Calu3 (cell line): ENCODE results near the gene PLSCR4. TPM values are rescaled to one million over a fixed set of nuclear protein-coding genes. Genes with fewer than 3 reads are reported as not detected.

ENCODE experiments used
- BruUV-seq: library from RNA; stranded (reverse); fragments of 400-500 nt; replicated peaks from 2 replicates; lab custom pipeline; 2021; lab: Mats Ljungman, UMichigan
- CTCF ChIA-PET: fragments of 300-600 bp; sonication (Branson Sonifier 250); formaldehyde crosslinking; loops from one replicate; lab custom pipeline; 2022; ENCODE audit warnings: antibody characterized with exemption; lab: Charles Lee
- DNase-seq: peaks from one replicate; pipeline ENCODE4 v3.0.0; 2022
- H3K27ac Mint-ChIP-seq: one replicate; pipeline ENCODE4 v1.8.0; 2022; ENCODE audit warnings: mixed read lengths; ENCODE audit not compliant: unreplicated experiment
- H3K27me3 Mint-ChIP-seq: one replicate; pipeline ENCODE4 v1.8.0; 2022; ENCODE audit warnings: mixed read lengths; ENCODE audit not compliant: unreplicated experiment
- H3K36me3 Mint-ChIP-seq: one replicate; pipeline ENCODE4 v1.8.0; 2022; ENCODE audit warnings: mild to moderate bottlenecking, moderate library complexity, mixed read lengths; ENCODE audit not compliant: insufficient read depth, unreplicated experiment
- H3K4me1 Mint-ChIP-seq: one replicate; pipeline ENCODE4 v1.8.0; 2022; ENCODE audit warnings: mild to moderate bottlenecking, low read depth, mixed read lengths; ENCODE audit not compliant: unreplicated experiment
- H3K4me3 Mint-ChIP-seq: one replicate; pipeline ENCODE4 v1.8.0; 2022; ENCODE audit warnings: mild to moderate bottlenecking, low read depth, moderate library complexity, mixed read lengths; ENCODE audit not compliant: unreplicated experiment
- H3K9me3 Mint-ChIP-seq: one replicate; pipeline ENCODE4 v1.8.0; 2022; ENCODE audit warnings: low read depth, mixed read lengths; ENCODE audit not compliant: unreplicated experiment
- intact Hi-C: fragments of 100-400 bp; cut with micrococcal nuclease; formaldehyde crosslinking; loops from one replicate; pipeline ENCODE4 v1.10.0; 2022; ENCODE audit not compliant: unreplicated experiment
- total RNA-seq: library from RNA; stranded (reverse); gene quantifications from 2 replicates; pipeline ENCODE4 v1.2.3, GENCODE V29; 2022
- TF ChIP-seq, protein P1 (sequence below): fragments of 200-600 bp; IDR thresholded peaks from one replicate; pipeline ENCODE4 v1.8.0; 2022; ENCODE audit warnings: antibody characterized with exemption; ENCODE audit not compliant: unreplicated experiment

PLSCR4 gene
- total RNA-seq, 1 experiment from 2014 or later, result 10.2 TPM

DNA sequence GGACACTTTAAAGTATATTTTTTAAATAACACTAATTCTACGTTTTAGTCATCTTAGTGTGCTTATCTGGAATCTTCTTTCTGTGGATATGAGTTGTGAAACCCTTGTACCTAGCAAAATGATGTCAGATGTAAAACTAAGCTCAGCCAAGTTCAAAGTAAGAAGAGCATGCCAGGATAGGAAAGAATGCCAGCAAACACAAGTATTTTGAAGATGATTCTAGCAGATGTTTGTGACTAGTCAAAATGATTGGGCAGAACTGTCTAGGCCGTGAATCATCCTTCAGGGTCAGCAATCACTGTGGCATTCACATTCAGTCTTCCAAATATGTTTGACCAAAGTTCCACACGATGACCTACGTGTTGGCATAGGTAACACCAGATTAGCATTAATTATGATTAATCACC is 84.5 kb downstream of the PLSCR4 start:
- Mint-ChIP-seq H3K4me3 (no peak overlapping the region), H3K9me3 (peaks cover 2% of the 10 kb centered on the region), H3K36me3 (peaks cover 23% of the 10 kb centered on the region), H3K27ac (no peak overlapping the region), H3K27me3 (no peaks in the 10 kb centered on the region), H3K4me1 (peaks cover 34% of the 10 kb centered on the region)
- DNase-seq, result no peak
- TF ChIP-seq, protein P1, sequence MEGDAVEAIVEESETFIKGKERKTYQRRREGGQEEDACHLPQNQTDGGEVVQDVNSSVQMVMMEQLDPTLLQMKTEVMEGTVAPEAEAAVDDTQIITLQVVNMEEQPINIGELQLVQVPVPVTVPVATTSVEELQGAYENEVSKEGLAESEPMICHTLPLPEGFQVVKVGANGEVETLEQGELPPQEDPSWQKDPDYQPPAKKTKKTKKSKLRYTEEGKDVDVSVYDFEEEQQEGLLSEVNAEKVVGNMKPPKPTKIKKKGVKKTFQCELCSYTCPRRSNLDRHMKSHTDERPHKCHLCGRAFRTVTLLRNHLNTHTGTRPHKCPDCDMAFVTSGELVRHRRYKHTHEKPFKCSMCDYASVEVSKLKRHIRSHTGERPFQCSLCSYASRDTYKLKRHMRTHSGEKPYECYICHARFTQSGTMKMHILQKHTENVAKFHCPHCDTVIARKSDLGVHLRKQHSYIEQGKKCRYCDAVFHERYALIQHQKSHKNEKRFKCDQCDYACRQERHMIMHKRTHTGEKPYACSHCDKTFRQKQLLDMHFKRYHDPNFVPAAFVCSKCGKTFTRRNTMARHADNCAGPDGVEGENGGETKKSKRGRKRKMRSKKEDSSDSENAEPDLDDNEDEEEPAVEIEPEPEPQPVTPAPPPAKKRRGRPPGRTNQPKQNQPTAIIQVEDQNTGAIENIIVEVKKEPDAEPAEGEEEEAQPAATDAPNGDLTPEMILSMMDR, result no peak
- CTCF ChIA-PET, result interaction anchor here (0.7 to 2.6 kb wide), 9 partner anchors 8 to 662 kb away, joined by 3 to 10 read pairs (median 4); no protein-coding TSS in a partner anchor
- intact Hi-C loops, result loop anchor here (10.0 kb wide), 2 partner anchors 722 to 982 kb away; no protein-coding TSS in a partner anchor
- BruUV-seq, result no TSS peak

DNA sequence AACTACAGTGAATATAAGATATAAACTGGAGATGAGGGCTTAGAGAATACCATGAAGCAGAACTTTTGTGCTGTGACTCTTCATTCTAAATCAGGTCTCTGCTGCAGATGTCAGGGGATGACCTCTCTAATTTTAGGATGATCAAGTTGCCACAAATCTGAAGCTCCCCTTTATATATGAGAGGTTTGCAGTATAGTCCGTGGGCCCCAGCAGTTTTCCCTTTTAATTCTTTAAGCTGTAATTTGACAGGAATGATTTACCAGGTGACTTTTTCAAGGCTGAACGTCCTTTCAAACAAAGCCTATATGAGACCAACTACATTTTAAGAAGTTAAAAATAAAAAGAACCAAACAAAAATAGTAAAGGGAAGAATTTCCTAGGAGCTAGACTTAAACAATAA is 85.0 kb downstream of the PLSCR4 start:
- BruUV-seq, result no TSS peak
- intact Hi-C loops, result loop anchor here (10.0 kb wide), 2 partner anchors 721 to 981 kb away; no protein-coding TSS in a partner anchor
- Mint-ChIP-seq H3K9me3 (peaks cover 2% of the 10 kb centered on the region), H3K36me3 (peaks cover 28% of the 10 kb centered on the region), H3K27me3 (no peaks in the 10 kb centered on the region), H3K4me1 (peaks cover 34% of the 10 kb centered on the region), H3K27ac (peak overlapping the region; percentile 87), H3K4me3 (peak overlapping the region; percentile 36)
- no peak for DNase-seq
- CTCF ChIA-PET, result interaction anchor here (1.0 to 2.6 kb wide), 5 partner anchors 9 to 411 kb away, joined by 3 to 8 read pairs (median 3); no protein-coding TSS in a partner anchor
- TF ChIP-seq, protein P1, result no peak

DNA sequence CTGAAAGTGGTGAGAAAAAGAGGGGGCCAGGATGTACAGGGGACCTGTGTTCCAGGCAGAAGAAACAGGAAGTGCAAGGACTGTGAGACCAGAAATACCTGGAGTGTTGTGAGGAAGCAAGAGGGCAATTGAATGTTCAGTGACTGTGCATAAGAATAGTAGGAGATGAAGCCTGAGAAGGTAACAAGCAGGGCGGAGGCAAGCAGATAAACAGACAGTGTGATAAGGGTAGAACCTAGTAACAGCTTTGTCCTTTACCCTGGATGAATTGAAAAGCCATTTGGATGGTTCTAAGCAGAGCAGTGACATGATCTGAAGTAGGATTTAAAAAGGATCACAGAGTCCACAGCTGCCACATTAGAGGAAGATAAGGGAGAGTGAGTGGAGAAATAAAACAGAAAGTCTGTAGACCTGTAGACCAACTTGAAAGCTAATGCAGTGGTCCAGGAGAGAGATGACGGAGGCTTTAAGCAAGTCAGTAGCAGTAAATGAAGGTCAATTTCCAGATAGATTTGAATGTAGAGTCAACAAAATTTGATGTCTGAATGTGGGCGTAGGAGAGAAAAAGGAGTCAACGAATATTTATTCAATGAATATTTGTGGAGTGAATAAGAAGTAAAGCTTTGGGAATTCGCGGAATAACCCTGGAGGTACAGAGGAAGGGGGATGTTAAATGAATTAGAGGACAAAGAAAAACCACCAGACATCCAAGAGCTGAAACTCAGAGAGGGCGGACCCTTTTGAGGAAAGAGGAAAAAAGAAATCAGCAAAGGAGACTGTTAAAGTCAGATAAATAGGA is 85.7 kb downstream of the PLSCR4 start:
- BruUV-seq, result no TSS peak
- CTCF ChIA-PET, result interaction anchor here (1.0 to 2.6 kb wide), 3 partner anchors 9 to 412 kb away, joined by 3 to 8 read pairs (median 4); no protein-coding TSS in a partner anchor
- Mint-ChIP-seq H3K9me3 (peaks cover under 1% of the 10 kb centered on the region), H3K27me3 (no peaks in the 10 kb centered on the region), H3K4me1 (peaks cover 34% of the 10 kb centered on the region), H3K27ac (peak overlapping the region; percentile 87), H3K4me3 (peak overlapping the region; percentile 36), H3K36me3 (peaks cover 35% of the 10 kb centered on the region)
- intact Hi-C loops, result loop anchor here (10.0 kb wide), 2 partner anchors 720 to 980 kb away; no protein-coding TSS in a partner anchor
- TF ChIP-seq, protein P1, result no peak
- no peak for DNase-seq

DNA sequence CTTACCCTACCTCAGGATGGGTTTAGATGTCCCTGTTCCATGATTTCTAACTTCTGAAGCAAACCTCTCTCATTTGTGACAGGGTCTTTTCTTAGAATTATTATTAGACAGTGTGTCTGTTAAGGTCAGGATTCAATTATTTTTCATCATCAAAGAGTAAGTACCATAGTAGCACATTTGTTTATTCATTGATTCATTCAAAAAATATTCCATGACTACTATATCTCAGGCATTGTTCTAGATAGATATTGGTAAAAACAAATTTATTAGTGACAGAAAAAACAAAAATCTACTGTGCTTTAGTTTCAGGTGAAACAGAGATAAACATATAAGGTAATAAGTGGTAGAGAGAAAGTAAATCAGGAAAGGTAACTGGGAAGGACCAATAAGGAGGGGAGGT is 86.4 kb downstream of the PLSCR4 start:
- Mint-ChIP-seq H3K36me3 (peaks cover 42% of the 10 kb centered on the region), H3K27ac (peak overlapping the region; percentile 87), H3K27me3 (no peaks in the 10 kb centered on the region), H3K4me1 (peaks cover 34% of the 10 kb centered on the region), H3K9me3 (no peaks in the 10 kb centered on the region), H3K4me3 (peak overlapping the region; percentile 36)
- intact Hi-C loops, result loop anchor here (10.0 kb wide), 2 partner anchors 720 to 980 kb away; no protein-coding TSS in a partner anchor
- no TSS peak for BruUV-seq
- DNase-seq, result no peak
- CTCF ChIA-PET, result interaction anchor here (0.9 to 1.0 kb wide), 2 partner anchors 23 to 388 kb away, joined by 3 read pairs; no protein-coding TSS in a partner anchor
- TF ChIP-seq, protein P1, result no peak
